Measurements from ENCODE around the gene NKPD1.

DNA sequence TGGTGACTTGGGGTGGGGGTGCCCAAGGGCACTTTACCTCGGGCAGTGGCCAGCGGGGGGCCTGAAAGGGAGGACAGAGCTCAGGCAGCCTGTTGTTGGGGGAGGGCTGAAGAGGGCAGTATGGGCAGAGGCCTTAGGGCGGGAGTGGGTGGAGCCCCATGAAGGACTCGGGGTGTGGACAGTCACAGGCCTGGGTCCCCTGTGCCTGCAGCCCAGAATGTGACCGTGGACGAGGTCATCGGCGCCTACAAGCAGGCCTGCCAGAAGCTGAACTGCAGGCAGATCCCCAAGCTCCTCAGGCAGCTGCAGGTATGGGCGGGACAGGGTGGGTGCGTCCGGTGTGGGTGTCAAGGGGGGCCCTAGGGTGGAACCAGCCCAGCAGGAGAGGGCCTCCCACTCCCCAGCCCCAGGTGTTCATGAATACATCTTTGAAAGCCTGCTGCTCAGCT, 22.5 kb downstream of the NKPD1 start:
- TF ChIP-seq, protein P1, sequence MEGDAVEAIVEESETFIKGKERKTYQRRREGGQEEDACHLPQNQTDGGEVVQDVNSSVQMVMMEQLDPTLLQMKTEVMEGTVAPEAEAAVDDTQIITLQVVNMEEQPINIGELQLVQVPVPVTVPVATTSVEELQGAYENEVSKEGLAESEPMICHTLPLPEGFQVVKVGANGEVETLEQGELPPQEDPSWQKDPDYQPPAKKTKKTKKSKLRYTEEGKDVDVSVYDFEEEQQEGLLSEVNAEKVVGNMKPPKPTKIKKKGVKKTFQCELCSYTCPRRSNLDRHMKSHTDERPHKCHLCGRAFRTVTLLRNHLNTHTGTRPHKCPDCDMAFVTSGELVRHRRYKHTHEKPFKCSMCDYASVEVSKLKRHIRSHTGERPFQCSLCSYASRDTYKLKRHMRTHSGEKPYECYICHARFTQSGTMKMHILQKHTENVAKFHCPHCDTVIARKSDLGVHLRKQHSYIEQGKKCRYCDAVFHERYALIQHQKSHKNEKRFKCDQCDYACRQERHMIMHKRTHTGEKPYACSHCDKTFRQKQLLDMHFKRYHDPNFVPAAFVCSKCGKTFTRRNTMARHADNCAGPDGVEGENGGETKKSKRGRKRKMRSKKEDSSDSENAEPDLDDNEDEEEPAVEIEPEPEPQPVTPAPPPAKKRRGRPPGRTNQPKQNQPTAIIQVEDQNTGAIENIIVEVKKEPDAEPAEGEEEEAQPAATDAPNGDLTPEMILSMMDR (IDR thresholded peaks at IDR 0.05), result no peak
- TF ChIP-seq EZH2 (IDR thresholded peaks at IDR 0.05; ENCODE audit: borderline replicate concordance, insufficient read depth, low read depth, low read length, poor library complexity, severe bottlenecking), result no peak

Data from B cell (primary cell).